ENCODE results near the gene SLC49A4.

The SLC49A4 gene

DNA sequence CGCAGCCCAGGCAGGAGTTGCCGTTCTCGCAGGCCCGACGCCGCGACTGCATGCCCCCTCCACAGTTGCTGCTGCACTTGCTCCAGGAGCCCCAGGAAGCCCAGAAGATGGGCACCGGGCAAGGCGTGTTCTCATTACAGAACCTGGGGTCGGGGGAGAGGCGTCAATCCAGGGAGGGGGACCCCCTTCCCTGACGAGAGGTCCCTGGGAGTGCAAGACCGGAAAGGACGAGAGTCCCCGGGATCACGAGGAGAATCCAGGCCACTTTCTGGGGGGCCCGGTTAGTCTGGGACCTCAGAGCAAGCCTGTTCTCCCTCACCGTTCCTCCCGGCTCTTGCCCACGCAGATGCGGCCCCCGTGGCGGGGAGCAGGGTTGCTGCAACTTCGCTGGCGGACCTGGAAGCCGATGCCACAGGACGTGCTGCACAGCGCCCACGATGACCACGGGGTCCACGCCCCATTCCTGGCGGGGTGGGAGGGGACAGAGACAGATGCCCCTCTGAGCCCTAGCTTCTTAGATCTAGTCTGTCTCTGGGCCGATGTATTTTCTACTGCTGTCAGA is 118.8 kb downstream of the SLC49A4 start:
- Histone ChIP-seq H2BK5ac (ENCODE audit: low read depth, low read length, poor library complexity, severe bottlenecking) (no peak overlapping the region), H3K9ac (ENCODE audit: low read length) (no peak overlapping the region), H3K27me3 (ENCODE audit: control insufficient read depth in 1 of 2, insufficient read depth in 1 of 2, low read length in 2 of 2) (peaks cover 63 to 82% of the 10 kb centered on the region in 2 experiments), H4K8ac (ENCODE audit: low read length) (no peak overlapping the region), H3K14ac (ENCODE audit: low read length in 2 of 2) (no peak overlapping the region), H3K9me3 (ENCODE audit: control insufficient read depth, low read length) (no peaks in the 10 kb centered on the region), H4K91ac (ENCODE audit: low read length) (no peak overlapping the region), H3K4me3 (ENCODE audit: insufficient read depth in 1 of 2, low read depth in 1 of 2, low read length in 2 of 2) (no peak overlapping the region), H3K27ac (ENCODE audit: low read length, poor library complexity, severe bottlenecking) (no peak overlapping the region), H3K79me1 (replicated peaks; ENCODE audit: low read length, poor library complexity, severe bottlenecking) (no peaks in the 10 kb centered on the region), H2BK12ac (ENCODE audit: low read length in 2 of 2) (no peak overlapping the region), H3K4me1 (ENCODE audit: control insufficient read depth, insufficient read depth, low read depth, low read length) (peaks cover 3% of the 10 kb centered on the region), H2BK15ac (ENCODE audit: low read depth, poor library complexity, severe bottlenecking) (no peak overlapping the region), H3K4ac (ENCODE audit: low read depth in 1 of 2, low read length in 2 of 2) (no peak overlapping the region), H3K36me3 (ENCODE audit: control insufficient read depth in 1 of 2, insufficient read depth in 2 of 2, low read depth in 1 of 2, low read length in 2 of 2) (no peaks in the 10 kb centered on the region), H2AK5ac (ENCODE audit: low read length, severe bottlenecking) (no peak overlapping the region), H3K4me2 (ENCODE audit: low read length, poor library complexity, severe bottlenecking) (no peak overlapping the region), H3K23ac (ENCODE audit: low read length in 2 of 2) (no peak overlapping the region), H2AFZ (ENCODE audit: low read depth, low read length) (no peak overlapping the region), H2BK120ac (ENCODE audit: low read depth, low read length) (no peak overlapping the region), H3K18ac (ENCODE audit: low read depth in 1 of 2, low read length in 2 of 2) (no peak overlapping the region)
- 92% methylated on average over 33 of the region's 33 CpGs for WGBS
- no peak for DNase-seq

DNA sequence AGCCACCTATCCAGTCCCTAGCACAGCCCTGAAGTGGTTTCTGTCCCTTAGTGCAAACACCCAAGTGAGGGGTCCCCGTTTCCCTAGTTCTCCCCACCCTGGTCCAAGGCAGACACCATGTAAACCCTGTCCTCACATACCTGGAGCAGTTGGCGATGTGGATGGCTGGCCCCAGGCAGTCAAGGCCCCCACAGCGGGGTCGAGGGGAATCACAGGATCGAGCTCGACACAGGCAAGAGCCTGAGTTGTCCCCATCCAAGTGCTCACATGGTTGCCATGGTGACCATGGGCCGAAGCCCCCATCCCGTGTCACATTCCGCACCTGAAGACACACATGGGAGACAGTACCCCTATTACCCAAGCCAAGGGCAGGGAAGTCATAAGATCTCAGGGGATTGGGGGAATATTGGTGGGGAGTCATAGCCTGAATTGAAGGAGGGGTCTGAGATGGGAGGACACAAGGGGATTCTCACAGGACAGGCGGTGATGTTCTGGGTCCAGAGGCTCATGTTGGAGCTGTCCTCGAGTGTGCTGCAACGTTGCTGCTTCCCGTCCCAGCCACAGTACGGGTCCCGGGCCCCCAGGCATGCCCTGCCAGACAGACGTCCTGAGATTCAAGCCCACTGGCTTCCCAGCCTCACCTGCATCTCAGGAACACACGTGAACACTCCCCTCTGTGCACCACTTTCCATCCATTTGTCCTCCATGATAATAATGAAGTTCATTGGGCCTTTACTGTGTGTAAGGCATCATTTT is 120.6 kb downstream of the SLC49A4 start:
- no peaks in the 10 kb centered on the region for H3K36me3 ChIP-seq (ENCODE audit: control insufficient read depth in 1 of 2, insufficient read depth in 2 of 2, low read depth in 1 of 2, low read length in 2 of 2)
- H2BK120ac ChIP-seq (ENCODE audit: low read depth, low read length), result no peak overlapping the region
- H3K4me2 ChIP-seq (ENCODE audit: low read length, poor library complexity, severe bottlenecking), result no peak overlapping the region
- no peak overlapping the region for H3K27ac ChIP-seq (ENCODE audit: low read length, poor library complexity, severe bottlenecking)
- H2BK15ac ChIP-seq (ENCODE audit: low read depth, poor library complexity, severe bottlenecking), result no peak overlapping the region
- H3K4me1 ChIP-seq (ENCODE audit: control insufficient read depth, insufficient read depth, low read depth, low read length), result peaks cover 3% of the 10 kb centered on the region
- H3K9me3 ChIP-seq (ENCODE audit: control insufficient read depth, low read length), result no peaks in the 10 kb centered on the region
- no peaks in the 10 kb centered on the region for H3K79me1 ChIP-seq (replicated peaks; ENCODE audit: low read length, poor library complexity, severe bottlenecking)
- no peak overlapping the region for H2AFZ ChIP-seq (ENCODE audit: low read depth, low read length)
- H2AK5ac ChIP-seq (ENCODE audit: low read length, severe bottlenecking), result no peak overlapping the region
- H3K4me3 ChIP-seq (ENCODE audit: insufficient read depth in 1 of 2, low read depth in 1 of 2, low read length in 2 of 2), result no peak overlapping the region
- H3K9ac ChIP-seq (ENCODE audit: low read length), result no peak overlapping the region
- H2BK5ac ChIP-seq (ENCODE audit: low read depth, low read length, poor library complexity, severe bottlenecking), result no peak overlapping the region
- H3K23ac ChIP-seq (ENCODE audit: low read length in 2 of 2), result no peak overlapping the region
- H3K14ac ChIP-seq (ENCODE audit: low read length in 2 of 2), result no peak overlapping the region
- no peak overlapping the region for H3K4ac ChIP-seq (ENCODE audit: low read depth in 1 of 2, low read length in 2 of 2)
- H3K27me3 ChIP-seq (ENCODE audit: control insufficient read depth in 1 of 2, insufficient read depth in 1 of 2, low read length in 2 of 2), result peaks cover 75 to 82% of the 10 kb centered on the region in 2 experiments
- no peak overlapping the region for H3K18ac ChIP-seq (ENCODE audit: low read depth in 1 of 2, low read length in 2 of 2)
- H2BK12ac ChIP-seq (ENCODE audit: low read length in 2 of 2), result no peak overlapping the region
- no peak overlapping the region for H4K91ac ChIP-seq (ENCODE audit: low read length)
- no peak overlapping the region for H4K8ac ChIP-seq (ENCODE audit: low read length)
- no peak for DNase-seq
- 85% methylated on average over 13 of the region's 17 CpGs for WGBS

GRCh38 chr3:122916084-122916483 is 121.2 kb downstream of the SLC49A4 start:
- DNase-seq, result no peak
- Histone ChIP-seq H2AFZ (ENCODE audit: low read depth, low read length) (no peak overlapping the region), H3K18ac (ENCODE audit: low read depth in 1 of 2, low read length in 2 of 2) (no peak overlapping the region), H4K8ac (ENCODE audit: low read length) (no peak overlapping the region), H3K23ac (ENCODE audit: low read length in 2 of 2) (no peak overlapping the region), H2BK12ac (ENCODE audit: low read length in 2 of 2) (no peak overlapping the region), H2BK120ac (ENCODE audit: low read depth, low read length) (no peak overlapping the region), H3K79me1 (replicated peaks; ENCODE audit: low read length, poor library complexity, severe bottlenecking) (no peaks in the 10 kb centered on the region), H3K36me3 (ENCODE audit: control insufficient read depth in 1 of 2, insufficient read depth in 2 of 2, low read depth in 1 of 2, low read length in 2 of 2) (no peaks in the 10 kb centered on the region), H3K9me3 (ENCODE audit: control insufficient read depth, low read length) (no peaks in the 10 kb centered on the region), H3K4me3 (ENCODE audit: insufficient read depth in 1 of 2, low read depth in 1 of 2, low read length in 2 of 2) (no peak overlapping the region), H3K27me3 (ENCODE audit: control insufficient read depth in 1 of 2, insufficient read depth in 1 of 2, low read length in 2 of 2) (peaks cover 82 to 85% of the 10 kb centered on the region in 2 experiments), H3K9ac (ENCODE audit: low read length) (no peak overlapping the region), H3K4me2 (ENCODE audit: low read length, poor library complexity, severe bottlenecking) (no peak overlapping the region), H3K14ac (ENCODE audit: low read length in 2 of 2) (no peak overlapping the region), H2AK5ac (ENCODE audit: low read length, severe bottlenecking) (no peak overlapping the region), H3K27ac (ENCODE audit: low read length, poor library complexity, severe bottlenecking) (no peak overlapping the region), H2BK5ac (ENCODE audit: low read depth, low read length, poor library complexity, severe bottlenecking) (no peak overlapping the region), H2BK15ac (ENCODE audit: low read depth, poor library complexity, severe bottlenecking) (no peak overlapping the region), H3K4ac (ENCODE audit: low read depth in 1 of 2, low read length in 2 of 2) (no peak overlapping the region), H3K4me1 (ENCODE audit: control insufficient read depth, insufficient read depth, low read depth, low read length) (peaks cover 3% of the 10 kb centered on the region), H4K91ac (ENCODE audit: low read length) (no peak overlapping the region)
- WGBS, result 76% methylated on average over 4 of the region's 4 CpGs

- no peak overlapping the region for H3K9ac ChIP-seq (ENCODE audit: low read length)
- H2AFZ ChIP-seq (ENCODE audit: low read depth, low read length), result no peak overlapping the region
- H4K8ac ChIP-seq (ENCODE audit: low read length), result no peak overlapping the region
- WGBS, result 87% methylated on average over 6 of the region's 6 CpGs
- H4K91ac ChIP-seq (ENCODE audit: low read length), result no peak overlapping the region
- H2BK5ac ChIP-seq (ENCODE audit: low read depth, low read length, poor library complexity, severe bottlenecking), result no peak overlapping the region
- H2BK120ac ChIP-seq (ENCODE audit: low read depth, low read length), result no peak overlapping the region
- no peaks in the 10 kb centered on the region for H3K36me3 ChIP-seq (ENCODE audit: control insufficient read depth in 1 of 2, insufficient read depth in 2 of 2, low read depth in 1 of 2, low read length in 2 of 2)
- H3K18ac ChIP-seq (ENCODE audit: low read depth in 1 of 2, low read length in 2 of 2), result no peak overlapping the region
- H3K4me2 ChIP-seq (ENCODE audit: low read length, poor library complexity, severe bottlenecking), result no peak overlapping the region
- H3K14ac ChIP-seq (ENCODE audit: low read length in 2 of 2), result no peak overlapping the region
- H2AK5ac ChIP-seq (ENCODE audit: low read length, severe bottlenecking), result no peak overlapping the region
- no peak for DNase-seq
- no peak overlapping the region for H2BK12ac ChIP-seq (ENCODE audit: low read length in 2 of 2)
- no peak overlapping the region for H3K23ac ChIP-seq (ENCODE audit: low read length in 2 of 2)
- H3K4me1 ChIP-seq (ENCODE audit: control insufficient read depth, insufficient read depth, low read depth, low read length), result peaks cover 3% of the 10 kb centered on the region
- H3K27me3 ChIP-seq (ENCODE audit: control insufficient read depth in 1 of 2, insufficient read depth in 1 of 2, low read length in 2 of 2), result peaks cover 84 to 85% of the 10 kb centered on the region in 2 experiments
- H3K79me1 ChIP-seq (replicated peaks; ENCODE audit: low read length, poor library complexity, severe bottlenecking), result no peaks in the 10 kb centered on the region
- H3K27ac ChIP-seq (ENCODE audit: low read length, poor library complexity, severe bottlenecking), result no peak overlapping the region
- H3K9me3 ChIP-seq (ENCODE audit: control insufficient read depth, low read length), result no peaks in the 10 kb centered on the region
- H3K4me3 ChIP-seq (ENCODE audit: insufficient read depth in 1 of 2, low read depth in 1 of 2, low read length in 2 of 2), result no peak overlapping the region
- no peak overlapping the region for H3K4ac ChIP-seq (ENCODE audit: low read depth in 1 of 2, low read length in 2 of 2)
- no peak overlapping the region for H2BK15ac ChIP-seq (ENCODE audit: low read depth, poor library complexity, severe bottlenecking)
Measured at GRCh38 chr3:122916580-122916979, 121.7 kb downstream of the SLC49A4 start.

Measured in mesenchymal stem cell (in vitro differentiated cells and primary cell).